ENCODE results near the gene TBK1. TPM values are rescaled to one million over a fixed set of nuclear protein-coding genes. Genes with fewer than 3 reads are reported as not detected.
"Not testable (repeated sequence)": the region's sequence is repeated elsewhere in the genome, so short reads cannot be mapped to it uniquely, and the experiment has no call there.

The TBK1 gene
- total RNA-seq, 1 experiment from 2014 or later, result 32.4 TPM

GRCh38 chr12:64542409-64543047 is 90.6 kb downstream of the TBK1 start:
- H3K36me3 ChIP-seq (ENCODE audit: control insufficient read depth, insufficient read depth, low read length); CTCF ChIA-PET; H3K4me1 ChIP-seq (ENCODE audit: control insufficient read depth, insufficient read depth, low read length); H3K4me3 ChIP-seq (ENCODE audit: low read depth in 2 of 2, low read length in 2 of 2); H3K9me3 ChIP-seq (ENCODE audit: control insufficient read depth, insufficient read depth, low read depth, low read length); in situ Hi-C loops (cut with HindIII; ENCODE audit: low pct_unique_long_range_greater_than_20kb, low sequenced_read_pairs); H3K27ac ChIP-seq (ENCODE audit: low read length); BruUV-seq (replicated peaks); DNase-seq (ENCODE audit: low read depth, low spot score); POLR2A ChIA-PET; H3K27me3 ChIP-seq (ENCODE audit: control insufficient read depth, insufficient read depth, low read length); ATAC-seq; intact Hi-C loops (cut with micrococcal nuclease; ENCODE audit: unreplicated experiment): not testable (repeated sequence)

DNA sequence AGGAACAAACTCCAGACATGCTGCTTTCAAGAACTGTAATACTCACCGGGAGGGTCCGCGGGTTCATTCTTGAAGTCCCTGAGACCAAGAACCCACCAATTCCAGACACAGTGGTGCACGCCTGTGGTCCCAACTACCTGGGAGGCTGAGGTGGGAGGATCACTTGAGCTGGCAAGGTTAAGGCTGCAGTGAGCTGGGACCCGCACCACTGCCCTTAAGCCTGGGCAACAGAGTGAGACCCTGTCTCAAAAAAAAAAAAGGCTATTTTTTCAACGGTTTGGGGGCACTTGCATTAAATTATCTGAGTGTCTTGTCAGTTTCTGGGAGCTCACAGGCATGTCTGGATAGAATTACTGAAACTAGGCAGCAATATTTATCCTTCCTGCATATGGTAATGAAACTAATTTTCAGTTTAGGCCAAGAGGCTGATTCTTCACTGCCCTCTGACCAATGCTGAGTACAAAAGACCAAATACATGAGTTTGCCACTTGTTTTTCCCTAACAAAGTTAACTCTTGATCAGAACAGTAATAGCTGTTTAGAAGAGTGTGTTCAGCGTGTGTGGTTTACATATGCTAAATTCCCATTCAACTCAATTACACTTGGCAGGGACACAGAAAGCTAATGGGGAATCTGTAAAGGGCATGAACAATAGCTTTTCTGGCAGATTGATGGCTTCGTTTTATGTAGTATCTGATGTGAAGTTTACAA is 92.6 kb downstream of the TBK1 start:
- Histone ChIP-seq H3K9me3 (ENCODE audit: control insufficient read depth, insufficient read depth, low read depth, low read length) (no peaks in the 10 kb centered on the region), H3K4me1 (ENCODE audit: control insufficient read depth, insufficient read depth, low read length) (no peaks in the 10 kb centered on the region), H3K4me3 (ENCODE audit: low read depth in 2 of 2, low read length in 2 of 2) (no peak overlapping the region), H3K27me3 (ENCODE audit: control insufficient read depth, insufficient read depth, low read length) (no peaks in the 10 kb centered on the region), H3K27ac (ENCODE audit: low read length) (no peak overlapping the region), H3K36me3 (ENCODE audit: control insufficient read depth, insufficient read depth, low read length) (no peaks in the 10 kb centered on the region)
- ChIA-PET CTCF (interaction anchor here (0.8 kb wide), 1 partner anchor 154 kb away, joined by 4 read pairs; no protein-coding TSS in a partner anchor), POLR2A (interaction anchor here (0.6 to 0.7 kb wide), 2 partner anchors 30 to 129 kb away, joined by 3 read pairs; no protein-coding TSS in a partner anchor)
- no TSS peak for BruUV-seq (replicated peaks)
- in situ Hi-C loops (cut with HindIII; ENCODE audit: low pct_unique_long_range_greater_than_20kb, low sequenced_read_pairs) (no loop called here), intact Hi-C loops (cut with micrococcal nuclease; ENCODE audit: unreplicated experiment) (no loop called here)
- no peak for ATAC-seq
- no peak for DNase-seq (ENCODE audit: low read depth, low spot score)
- TF ChIP-seq, protein P1, sequence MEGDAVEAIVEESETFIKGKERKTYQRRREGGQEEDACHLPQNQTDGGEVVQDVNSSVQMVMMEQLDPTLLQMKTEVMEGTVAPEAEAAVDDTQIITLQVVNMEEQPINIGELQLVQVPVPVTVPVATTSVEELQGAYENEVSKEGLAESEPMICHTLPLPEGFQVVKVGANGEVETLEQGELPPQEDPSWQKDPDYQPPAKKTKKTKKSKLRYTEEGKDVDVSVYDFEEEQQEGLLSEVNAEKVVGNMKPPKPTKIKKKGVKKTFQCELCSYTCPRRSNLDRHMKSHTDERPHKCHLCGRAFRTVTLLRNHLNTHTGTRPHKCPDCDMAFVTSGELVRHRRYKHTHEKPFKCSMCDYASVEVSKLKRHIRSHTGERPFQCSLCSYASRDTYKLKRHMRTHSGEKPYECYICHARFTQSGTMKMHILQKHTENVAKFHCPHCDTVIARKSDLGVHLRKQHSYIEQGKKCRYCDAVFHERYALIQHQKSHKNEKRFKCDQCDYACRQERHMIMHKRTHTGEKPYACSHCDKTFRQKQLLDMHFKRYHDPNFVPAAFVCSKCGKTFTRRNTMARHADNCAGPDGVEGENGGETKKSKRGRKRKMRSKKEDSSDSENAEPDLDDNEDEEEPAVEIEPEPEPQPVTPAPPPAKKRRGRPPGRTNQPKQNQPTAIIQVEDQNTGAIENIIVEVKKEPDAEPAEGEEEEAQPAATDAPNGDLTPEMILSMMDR (IDR thresholded peaks at IDR 0.05), result no peak
- TF ChIP-seq REST (IDR thresholded peaks at IDR 0.05; ENCODE audit: insufficient read depth in 1 of 2, low read depth in 2 of 2, low read length in 1 of 2) (no peak), SIN3A (IDR thresholded peaks at IDR 0.05; ENCODE audit: borderline replicate concordance, insufficient read depth, low read depth, low read length) (no peak), POLR2AphosphoS5 (IDR thresholded peaks at IDR 0.05; ENCODE audit: low read depth, low read length) (no peak), TCF7L2 (IDR thresholded peaks at IDR 0.05; ENCODE audit: low read depth, low read length) (no peak)

DNA sequence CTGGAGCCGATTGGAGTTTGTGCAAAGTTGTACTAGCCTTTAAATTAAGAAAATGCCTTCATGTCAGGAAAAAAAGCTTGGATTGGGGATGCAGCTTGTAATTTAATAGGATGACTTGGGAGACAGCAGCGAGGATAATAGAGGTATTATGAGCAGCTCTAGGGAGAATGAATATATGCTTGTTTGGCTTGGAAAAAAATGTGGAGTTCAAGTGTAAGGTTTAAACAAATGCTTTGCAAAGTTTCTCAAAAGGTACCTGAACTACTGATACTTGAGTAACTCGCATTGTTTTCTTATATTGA is 93.1 kb downstream of the TBK1 start:
- intact Hi-C loops (cut with micrococcal nuclease; ENCODE audit: unreplicated experiment), result no loop called here

More for the DNA sequence above, 93.1 kb downstream of the TBK1 start:
- DNase-seq (ENCODE audit: low read depth, low spot score), result no peak
- TF ChIP-seq SIN3A (IDR thresholded peaks at IDR 0.05; ENCODE audit: borderline replicate concordance, insufficient read depth, low read depth, low read length) (no peak), REST (IDR thresholded peaks at IDR 0.05; ENCODE audit: insufficient read depth in 1 of 2, low read depth in 2 of 2, low read length in 1 of 2) (no peak), POLR2AphosphoS5 (IDR thresholded peaks at IDR 0.05; ENCODE audit: low read depth, low read length) (no peak), TCF7L2 (IDR thresholded peaks at IDR 0.05; ENCODE audit: low read depth, low read length) (no peak)
- TF ChIP-seq, protein P1 (IDR thresholded peaks at IDR 0.05), result no peak
- no TSS peak for BruUV-seq (replicated peaks)
- Histone ChIP-seq H3K36me3 (ENCODE audit: control insufficient read depth, insufficient read depth, low read length) (no peaks in the 10 kb centered on the region), H3K27me3 (ENCODE audit: control insufficient read depth, insufficient read depth, low read length) (no peaks in the 10 kb centered on the region), H3K9me3 (ENCODE audit: control insufficient read depth, insufficient read depth, low read depth, low read length) (no peaks in the 10 kb centered on the region), H3K4me1 (ENCODE audit: control insufficient read depth, insufficient read depth, low read length) (no peaks in the 10 kb centered on the region), H3K4me3 (ENCODE audit: low read depth in 2 of 2, low read length in 2 of 2) (no peak overlapping the region), H3K27ac (ENCODE audit: low read length) (no peak overlapping the region)
- in situ Hi-C loops (cut with HindIII; ENCODE audit: low pct_unique_long_range_greater_than_20kb, low sequenced_read_pairs), result no loop called here
- ChIA-PET CTCF (interaction anchor here (0.8 kb wide), 1 partner anchor 153 kb away, joined by 4 read pairs; no protein-coding TSS in a partner anchor), POLR2A (interaction anchor here (0.7 kb wide), 1 partner anchor 129 kb away, joined by 3 read pairs; no protein-coding TSS in a partner anchor)
- ATAC-seq, result no peak

Measured in Panc1 (cell line).